GM19035 (cell line): ENCODE results near the gene COL4A1.

Experiments
- ATAC-seq: cut with Tn5 transposase; IDR thresholded peaks from one replicate; pipeline ENCODE4 v1.9.1; 2021; ENCODE audit not compliant: unreplicated experiment

COL4A1 gene

DNA sequence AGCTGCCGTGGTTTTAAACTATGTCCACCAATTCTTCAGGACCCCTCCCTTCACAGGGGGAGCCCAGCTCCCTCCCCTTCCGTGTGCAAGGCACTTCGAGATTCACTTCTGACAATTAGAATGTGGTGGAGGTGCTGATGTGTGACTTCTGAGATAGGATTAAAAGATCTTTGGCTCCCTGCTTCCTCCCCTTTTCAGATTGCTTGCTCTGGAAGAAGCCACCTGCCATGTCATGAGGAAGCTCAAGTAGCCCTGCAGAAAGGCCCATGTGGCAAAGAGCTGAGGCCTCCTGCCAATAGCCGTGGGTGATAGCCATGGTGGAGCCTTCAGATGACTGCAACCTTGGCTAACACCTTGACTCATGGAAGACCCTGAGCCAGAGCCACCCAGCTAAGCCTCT lies 204.9 kb downstream of the COL4A1 start:
- no peak for ATAC-seq

DNA sequence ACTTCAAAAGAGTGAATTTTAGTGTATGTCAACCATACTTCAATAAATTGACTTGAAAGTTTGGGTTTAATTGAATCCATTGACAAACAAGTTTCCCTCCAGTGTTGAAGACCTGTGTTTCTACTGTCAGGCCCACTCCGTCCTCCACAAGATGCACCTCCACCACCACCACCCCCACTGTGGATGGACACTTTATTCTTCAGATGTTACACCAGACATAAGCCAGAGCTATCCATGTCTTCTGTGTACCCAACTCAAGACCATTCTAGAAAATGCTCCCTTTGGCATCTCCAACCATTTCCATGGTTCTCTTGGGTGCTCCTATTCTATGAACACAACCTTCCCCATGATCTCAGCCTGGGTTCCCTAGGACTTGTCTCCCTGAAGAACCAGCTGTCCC lies 207.0 kb downstream of the COL4A1 start:
- no peak for ATAC-seq
